ENCODE measurements around the gene HACD1. TPM values are rescaled to one million over a fixed set of nuclear protein-coding genes. Genes with fewer than 3 reads are reported as not detected.
"Not testable (repeated sequence)": the region's sequence is repeated elsewhere in the genome, so short reads cannot be mapped to it uniquely, and the experiment has no call there.

HACD1 gene
- total and polyA plus RNA-seq, 8 donors: 11.5 to 142 (median 24.7) TPM

GRCh38 chr10:17605936-17606335 lies 11.2 kb downstream of the HACD1 start:
- TF ChIP-seq POLR2AphosphoS5 (IDR thresholded peaks at IDR 0.05) (no peak), CTCF (IDR thresholded peaks at IDR 0.05) (no peak)
- intact Hi-C loops (cut with DNase I; ENCODE audit: low total_unique reads): loop anchor here (5.0 to 10.0 kb wide), 2 partner anchors 136 to 269 kb away; no protein-coding TSS in a partner anchor
- peaks cover 0 to 17% (median 6%) of the 10 kb centered on the region in 4 donors for H3K4me1 ChIP-seq
- no peak overlapping the region for H3K27ac ChIP-seq
- H3K9me3 ChIP-seq: no peaks in the 10 kb centered on the region
- H3K36me3 ChIP-seq: no peaks in the 10 kb centered on the region
- H3K27me3 ChIP-seq: no peaks in the 10 kb centered on the region
- no peak for DNase-seq
- H3K4me3 ChIP-seq: no peak overlapping the region
- WGBS, 5 donors: 78 to 88% (median 87%) methylated on average over 6 of the region's 6 CpGs

DNA sequence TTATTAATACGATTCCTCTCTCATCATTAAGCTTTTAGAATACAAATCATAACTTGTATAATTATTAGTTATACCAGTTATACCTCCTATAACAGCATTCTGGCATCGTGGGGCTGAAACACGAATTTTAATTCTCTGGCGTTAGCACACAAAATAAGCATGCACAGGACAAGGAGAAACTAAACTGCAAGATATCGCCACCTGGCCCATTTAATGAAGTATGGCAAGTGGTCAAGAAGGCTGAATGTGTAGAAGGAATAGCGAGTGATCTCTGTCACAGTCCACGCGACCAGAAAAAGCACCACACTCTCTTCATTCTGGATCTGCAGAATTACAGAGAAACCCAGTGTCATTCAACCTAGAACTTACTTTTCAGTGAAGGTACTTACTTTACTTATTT lies 18.1 kb downstream of the HACD1 start:
- intact Hi-C loops (cut with DNase I; ENCODE audit: low total_unique reads): no loop called here
- 60 to 75% (median 70%) methylated on average over 8 of the region's 8 CpGs for WGBS, 5 donors

GRCh38 chr10:17597386-17597785 lies 19.8 kb downstream of the HACD1 start:
- DNase-seq: no peak
- WGBS, 5 donors: 68 to 79% (median 73%) methylated on average over 3 of the region's 3 CpGs
- H3K4me1 ChIP-seq: no peaks in the 10 kb centered on the region
- peaks cover 0 to 25% (median 4%) of the 10 kb centered on the region in 4 donors for H3K36me3 ChIP-seq
- no peaks in the 10 kb centered on the region for H3K27me3 ChIP-seq
- intact Hi-C loops (cut with DNase I; ENCODE audit: low total_unique reads): no loop called here
- no peak overlapping the region for H3K27ac ChIP-seq
- no peaks in the 10 kb centered on the region for H3K9me3 ChIP-seq
- TF ChIP-seq POLR2A (IDR thresholded peaks at IDR 0.05) (no peak), POLR2AphosphoS5 (IDR thresholded peaks at IDR 0.05) (no peak), EP300 (IDR thresholded peaks at IDR 0.05) (no peak), CTCF (IDR thresholded peaks at IDR 0.05) (no peak)
- no peak overlapping the region for H3K4me3 ChIP-seq

More for the DNA sequence above, 18.1 kb downstream of the HACD1 start:
- Histone ChIP-seq H3K27me3 (no peaks in the 10 kb centered on the region), H3K4me1 (no peaks in the 10 kb centered on the region), H3K36me3 (peaks cover 0 to 10% (median 0%) of the 10 kb centered on the region in 4 donors), H3K27ac (no peak overlapping the region), H3K4me3 (no peak overlapping the region), H3K9me3 (no peaks in the 10 kb centered on the region)
- TF ChIP-seq CTCF (IDR thresholded peaks at IDR 0.05): no peak
- no peak for TF ChIP-seq EP300 (IDR thresholded peaks at IDR 0.05)
- no peak for TF ChIP-seq POLR2A (IDR thresholded peaks at IDR 0.05)
- TF ChIP-seq POLR2AphosphoS5 (IDR thresholded peaks at IDR 0.05): no peak
- DNase-seq: peak in 1 of 2 donors; percentile 23

- intact Hi-C loops (cut with DNase I; ENCODE audit: low total_unique reads): no loop called here
- WGBS, 5 donors: 75 to 96% (median 86%) methylated on average over 6 of the region's 6 CpGs
- peaks cover 0 to 15% (median 4%) of the 10 kb centered on the region in 4 donors for H3K36me3 ChIP-seq
Observed at GRCh38 chr10:17590969-17591645, 26.1 kb downstream of the HACD1 start.

GRCh38 chr10:17589316-17589715 lies 27.9 kb downstream of the HACD1 start:
- peaks cover 0 to 15% (median 4%) of the 10 kb centered on the region in 4 donors for H3K36me3 ChIP-seq
- H3K27ac ChIP-seq; H3K27me3 ChIP-seq; H3K9me3 ChIP-seq; H3K4me1 ChIP-seq; DNase-seq; H3K4me3 ChIP-seq; intact Hi-C loops (cut with DNase I; ENCODE audit: low total_unique reads): not testable (repeated sequence)
- 83 to 88% (median 84%) methylated on average over 1 of the region's 1 CpG for WGBS, 5 donors

More at GRCh38 chr10:17590969-17591645, 26.1 kb downstream of the HACD1 start:
- H3K4me3 ChIP-seq: no peak overlapping the region
- H3K27me3 ChIP-seq: no peaks in the 10 kb centered on the region
- H3K4me1 ChIP-seq: no peaks in the 10 kb centered on the region
- no peak overlapping the region for H3K27ac ChIP-seq
- no peak for DNase-seq
- TF ChIP-seq CTCF (IDR thresholded peaks at IDR 0.05): no peak
- TF ChIP-seq POLR2A (IDR thresholded peaks at IDR 0.05): no peak
- no peak for TF ChIP-seq POLR2AphosphoS5 (IDR thresholded peaks at IDR 0.05)
- no peak for TF ChIP-seq EP300 (IDR thresholded peaks at IDR 0.05)
- H3K9me3 ChIP-seq: no peaks in the 10 kb centered on the region
